Astrocyte (in vitro differentiated cells and primary cell): ENCODE results near the gene IL36A. TPM values are rescaled to one million over a fixed set of nuclear protein-coding genes. Genes with fewer than 3 reads are reported as not detected.

Source experiments
- DNase-seq: peaks from one replicate; pipeline ENCODE4 v3.0.0-alpha.2; 2010; ENCODE audit warnings: low read depth
- FAIRE-seq: peaks from 2 replicates; lab custom pipeline; 2011; peaks lifted over from hg19 to GRCh38; lab: Jason Lieb, UNC
- H2AFZ ChIP-seq: 2 replicates; pipeline ENCODE4 v1.6.0; 2012; ENCODE audit warnings: low read depth, low read length, inconsistent platforms
- H3K27ac ChIP-seq: 2 replicates; pipeline ENCODE4 v1.5.1; 2011; ENCODE audit warnings: low read depth, low read length, inconsistent platforms
- H3K27me3 ChIP-seq: 2 replicates; pipeline ENCODE4 v1.6.0; 2011; ENCODE audit warnings: low read length, inconsistent platforms; ENCODE audit not compliant: insufficient read depth
- H3K36me3 ChIP-seq: 2 replicates; pipeline ENCODE4 v1.5.1; 2011; ENCODE audit warnings: low read length, inconsistent platforms; ENCODE audit not compliant: insufficient read depth
- H3K4me1 ChIP-seq: 2 replicates; pipeline ENCODE4 v1.5.1; 2011; ENCODE audit warnings: low read length, inconsistent platforms; ENCODE audit not compliant: insufficient read depth
- H3K4me2 ChIP-seq: 2 replicates; pipeline ENCODE4 v1.6.0; 2012; ENCODE audit warnings: low read length, inconsistent platforms
- H3K4me3 ChIP-seq: 2 replicates; pipeline ENCODE4 v1.5.1; 2011; ENCODE audit warnings: low read depth, mild to moderate bottlenecking, low read length, inconsistent platforms; ENCODE audit not compliant: insufficient read depth
- H3K79me2 ChIP-seq: 2 replicates; pipeline ENCODE4 v1.6.0; 2012; ENCODE audit warnings: mild to moderate bottlenecking, low read length, inconsistent platforms; ENCODE audit not compliant: insufficient read depth
- H3K9ac ChIP-seq: 2 replicates; pipeline ENCODE4 v1.6.0; 2012; ENCODE audit warnings: mild to moderate bottlenecking, low read length, inconsistent platforms
- H3K9me3 ChIP-seq: 2 replicates; pipeline ENCODE4 v1.5.1; 2012; ENCODE audit warnings: low read depth, mild to moderate bottlenecking, low read length, inconsistent platforms; ENCODE audit not compliant: insufficient read depth
- H4K20me1 ChIP-seq: 2 replicates; pipeline ENCODE4 v1.6.0; 2012; ENCODE audit warnings: low read length, inconsistent platforms; ENCODE audit not compliant: insufficient read depth
- H3K27ac Mint-ChIP-seq: one replicate; pipeline ENCODE4 v1.8.0; 2021; ENCODE audit warnings: mild to moderate bottlenecking, mixed read lengths; ENCODE audit not compliant: unreplicated experiment
- H3K27me3 Mint-ChIP-seq: one replicate; pipeline ENCODE4 v1.8.0; 2021; ENCODE audit warnings: low read depth, mixed read lengths; ENCODE audit not compliant: unreplicated experiment
- H3K36me3 Mint-ChIP-seq: one replicate; pipeline ENCODE4 v1.8.0; 2021; ENCODE audit warnings: low read depth, mixed read lengths; ENCODE audit not compliant: unreplicated experiment
- H3K4me1 Mint-ChIP-seq: one replicate; pipeline ENCODE4 v1.8.0; 2021; ENCODE audit warnings: low read depth, mixed read lengths; ENCODE audit not compliant: unreplicated experiment
- H3K4me3 Mint-ChIP-seq: one replicate; pipeline ENCODE4 v1.8.0; 2021; ENCODE audit warnings: mild to moderate bottlenecking, moderate library complexity, mixed read lengths; ENCODE audit not compliant: unreplicated experiment
- H3K9me3 Mint-ChIP-seq: one replicate; pipeline ENCODE4 v1.8.0; 2021; ENCODE audit warnings: mild to moderate bottlenecking, mixed read lengths; ENCODE audit not compliant: unreplicated experiment
- CTCF ChIP-seq: IDR thresholded peaks from 2 replicates; pipeline ENCODE4 v1.5.1; 2011; ENCODE audit warnings: low read depth, mild to moderate bottlenecking, inconsistent platforms, low read length, moderate library complexity; ENCODE audit not compliant: insufficient read depth
- EZH2 ChIP-seq: IDR thresholded peaks from 2 replicates; pipeline ENCODE4 v1.6.1; 2012; ENCODE audit warnings: mild to moderate bottlenecking, low read length, inconsistent platforms; ENCODE audit not compliant: insufficient read depth
- total RNA-seq: library from RNA; stranded (reverse); gene quantifications from 2 replicates; pipeline ENCODE4 v1.2.1, GENCODE V29; 2021

Gene IL36A
- total RNA-seq, 1 donor from 2014 or later = not detected

DNA sequence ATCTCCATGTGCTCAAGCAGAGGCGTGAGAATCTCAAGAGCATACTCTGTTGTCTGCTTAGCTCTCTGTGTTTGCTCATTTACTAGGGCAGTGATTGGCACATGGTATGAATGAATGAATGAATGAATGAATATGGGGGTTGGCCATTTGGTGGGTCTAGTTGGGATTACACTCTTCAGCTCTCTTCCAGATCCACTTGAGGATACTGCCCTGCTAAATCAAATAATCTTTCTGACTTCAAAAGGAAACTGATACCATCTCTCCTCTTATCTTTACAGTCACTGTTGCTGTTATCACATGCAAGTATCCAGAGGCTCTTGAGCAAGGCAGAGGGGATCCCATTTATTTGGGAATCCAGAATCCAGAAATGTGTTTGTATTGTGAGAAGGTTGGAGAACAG is 25.5 kb upstream of the IL36A start:
- H4K20me1 ChIP-seq = no peaks in the 10 kb centered on the region
- H3K27ac ChIP-seq = no peak overlapping the region
- no peak for TF ChIP-seq CTCF
- TF ChIP-seq EZH2 = no peak
- H3K79me2 ChIP-seq = no peaks in the 10 kb centered on the region
- no peak overlapping the region for H3K9ac ChIP-seq
- H3K4me1 Mint-ChIP-seq = no peaks in the 10 kb centered on the region
- H3K4me2 ChIP-seq = no peak overlapping the region
- no peak overlapping the region for H2AFZ ChIP-seq
- peaks cover 35% of the 10 kb centered on the region for H3K27me3 Mint-ChIP-seq
- no peak overlapping the region for H3K4me3 ChIP-seq
- DNase-seq = no peak
- H3K36me3 Mint-ChIP-seq = no peaks in the 10 kb centered on the region
- H3K4me3 Mint-ChIP-seq = no peak overlapping the region
- H3K4me1 ChIP-seq = no peaks in the 10 kb centered on the region
- H3K36me3 ChIP-seq = no peaks in the 10 kb centered on the region
- no peak overlapping the region for H3K27ac Mint-ChIP-seq
- peaks cover 2% of the 10 kb centered on the region for H3K9me3 Mint-ChIP-seq
- H3K27me3 ChIP-seq = peaks cover 18% of the 10 kb centered on the region
- FAIRE-seq = no peak
- no peaks in the 10 kb centered on the region for H3K9me3 ChIP-seq

- Histone ChIP-seq H3K4me2 (no peak overlapping the region), H3K9me3 (no peaks in the 10 kb centered on the region), H4K20me1 (no peaks in the 10 kb centered on the region), H3K4me1 (no peaks in the 10 kb centered on the region), H3K27ac (no peak overlapping the region), H3K79me2 (no peaks in the 10 kb centered on the region), H3K9ac (no peak overlapping the region), H3K4me3 (no peak overlapping the region), H3K36me3 (no peaks in the 10 kb centered on the region), H2AFZ (no peak overlapping the region), H3K27me3 (peaks cover 18% of the 10 kb centered on the region)
- no peak for FAIRE-seq
- peaks cover 2% of the 10 kb centered on the region for H3K9me3 Mint-ChIP-seq
- H3K4me3 Mint-ChIP-seq = no peak overlapping the region
- H3K27me3 Mint-ChIP-seq = peaks cover 35% of the 10 kb centered on the region
- H3K36me3 Mint-ChIP-seq = no peaks in the 10 kb centered on the region
- H3K4me1 Mint-ChIP-seq = no peaks in the 10 kb centered on the region
- no peak overlapping the region for H3K27ac Mint-ChIP-seq
- no peak for DNase-seq
- TF ChIP-seq EZH2 (no peak), CTCF (no peak)
Observed at GRCh38 chr2:112980537-112980936, 24.7 kb upstream of the IL36A start.

GRCh38 chr2:112985090-112985489 is 20.2 kb upstream of the IL36A start:
- H3K9me3 Mint-ChIP-seq = peaks cover 4% of the 10 kb centered on the region
- no peaks in the 10 kb centered on the region for H3K36me3 Mint-ChIP-seq
- H3K4me2 ChIP-seq = no peak overlapping the region
- TF ChIP-seq CTCF (no peak), EZH2 (no peak)
- H3K4me3 ChIP-seq = no peak overlapping the region
- no peaks in the 10 kb centered on the region for H3K4me1 ChIP-seq
- H3K27ac Mint-ChIP-seq = no peak overlapping the region
- no peak overlapping the region for H3K9ac ChIP-seq
- no peaks in the 10 kb centered on the region for H3K27me3 Mint-ChIP-seq
- H3K27me3 ChIP-seq = peaks cover 2% of the 10 kb centered on the region
- H3K36me3 ChIP-seq = no peaks in the 10 kb centered on the region
- H2AFZ ChIP-seq = no peak overlapping the region
- no peak overlapping the region for H3K27ac ChIP-seq
- no peaks in the 10 kb centered on the region for H3K4me1 Mint-ChIP-seq
- no peaks in the 10 kb centered on the region for H4K20me1 ChIP-seq
- no peak overlapping the region for H3K4me3 Mint-ChIP-seq
- no peak for FAIRE-seq
- no peaks in the 10 kb centered on the region for H3K9me3 ChIP-seq
- no peaks in the 10 kb centered on the region for H3K79me2 ChIP-seq
- no peak for DNase-seq
